ENCODE measurements around the gene APBB2.
"Not testable (repeated sequence)": the region's sequence is repeated elsewhere in the genome, so short reads cannot be mapped to it uniquely, and the experiment has no call there.

Gene APBB2

GRCh38 chr4:41156574-41156973 lies 57.8 kb downstream of the APBB2 start:
- no peak for DNase-seq (ENCODE audit: low read depth)

- no peak for DNase-seq (ENCODE audit: low read depth)
These were observed 59.0 kb downstream of the APBB2 start for GRCh38 chr4:41155194-41155830.

GRCh38 chr4:41154814-41155177 lies 59.5 kb downstream of the APBB2 start:
- DNase-seq (ENCODE audit: low read depth) = no peak

GRCh38 chr4:41154010-41154813 lies 60.1 kb downstream of the APBB2 start:
- DNase-seq (ENCODE audit: low read depth) = no peak

- DNase-seq (ENCODE audit: low read depth) = no peak
These were observed 63.9 kb downstream of the APBB2 start for GRCh38 chr4:41150401-41150800.

- not testable (repeated sequence) for DNase-seq (ENCODE audit: low read depth)
These were observed 64.8 kb downstream of the APBB2 start for GRCh38 chr4:41149568-41149967.

- DNase-seq (ENCODE audit: low read depth) = no peak
These were observed 65.4 kb downstream of the APBB2 start for GRCh38 chr4:41148931-41149330.

- no peak for DNase-seq (ENCODE audit: low read depth)
These were observed 66.0 kb downstream of the APBB2 start for GRCh38 chr4:41148292-41148691.

- DNase-seq (ENCODE audit: low read depth) = not testable (repeated sequence)
These were observed 66.8 kb downstream of the APBB2 start for GRCh38 chr4:41147570-41147969.

- no peak for DNase-seq (ENCODE audit: low read depth)
These were observed 67.4 kb downstream of the APBB2 start for GRCh38 chr4:41146716-41147506.

GRCh38 chr4:41146196-41146595 lies 68.1 kb downstream of the APBB2 start:
- DNase-seq (ENCODE audit: low read depth) = no peak

- DNase-seq (ENCODE audit: low read depth) = no peak
These were observed 68.7 kb downstream of the APBB2 start for GRCh38 chr4:41145571-41146078.

GRCh38 chr4:41144812-41145211 lies 69.5 kb downstream of the APBB2 start:
- DNase-seq (ENCODE audit: low read depth) = no peak

- no peak for DNase-seq (ENCODE audit: low read depth)
These were observed 70.3 kb downstream of the APBB2 start for GRCh38 chr4:41144040-41144379.

GRCh38 chr4:41143311-41144039 lies 70.9 kb downstream of the APBB2 start:
- DNase-seq (ENCODE audit: low read depth) = no peak

GRCh38 chr4:41142376-41143310 lies 71.7 kb downstream of the APBB2 start:
- DNase-seq (ENCODE audit: low read depth) = no peak

GRCh38 chr4:41141900-41142299 lies 72.4 kb downstream of the APBB2 start:
- DNase-seq (ENCODE audit: low read depth) = no peak

GRCh38 chr4:41140410-41140809 lies 73.9 kb downstream of the APBB2 start:
- no peak for DNase-seq (ENCODE audit: low read depth)

- no peak for DNase-seq (ENCODE audit: low read depth)
These were observed 76.5 kb downstream of the APBB2 start for GRCh38 chr4:41137879-41138278.

- DNase-seq (ENCODE audit: low read depth) = no peak
These were observed 77.9 kb downstream of the APBB2 start for GRCh38 chr4:41136456-41136855.

- no peak for DNase-seq (ENCODE audit: low read depth)
These were observed 78.5 kb downstream of the APBB2 start for GRCh38 chr4:41135801-41136200.

Data from activated T-cell treated with anti-CD3 and anti-CD28 coated beads for 24 hours (primary cell).